ENCODE measurements around the gene SRSF4.

GRCh38 chr1:29180497-29181412 is 945 bp downstream of the SRSF4 start:
- no peak for TF ChIP-seq EZH2 (IDR thresholded peaks at IDR 0.05; ENCODE audit: borderline replicate concordance, low read length)
- TF ChIP-seq CTCF (conservative IDR thresholded peaks at IDR 0.05 in 1 of 2, IDR thresholded peaks at IDR 0.05 in 1 of 2; ENCODE audit: extremely low read depth in 1 of 2, insufficient read depth in 1 of 2, low read depth in 1 of 2, low read length in 2 of 2) = no peak

Data from mammary epithelial cell (primary cell).